Left renal cortex interstitium (tissue), 4 donors: ENCODE results near the gene LUC7L. TPM values are rescaled to one million over a fixed set of nuclear protein-coding genes. Genes with fewer than 3 reads are reported as not detected.
"Not testable (repeated sequence)": the region's sequence is repeated elsewhere in the genome, so short reads cannot be mapped to it uniquely, and the experiment has no call there.

Experiments
- DNase-seq, 4 donors: peaks; one replicate each; pipeline ENCODE4 v3.0.0-alpha.2; 2013; ENCODE audit warnings: low read depth in 4 of 4, low spot score in 2 of 4, missing footprints in 1 of 4
- polyA plus RNA-seq, 4 donors: library from polyadenylated mRNA; unstranded; fragments of 120-200 nt; gene quantifications; one replicate each; pipeline ENCODE4 v1.2.1, GENCODE V29; 2013; ENCODE audit not compliant: insufficient read length in 4 of 4

Gene LUC7L
- polyA plus RNA-seq, result 100 to 1,000 TPM in 3 of 4 donors, 10 to 100 TPM in 1; 98.9 to 185 (median 135) TPM

GRCh38 chr16:228852-229730, at the start of gene LUC7L:
TSS of gene LUC7L (minus strand) at chr16:229449. CDS start at chr16:229339, 110 bp downstream.
- peak; percentile 81 to 89 (median 86) for DNase-seq

GRCh38 chr16:278863-279366, 49.7 kb upstream of the LUC7L start:
- no peak for DNase-seq

GRCh38 chr16:276426-277077, 47.3 kb upstream of the LUC7L start:
- DNase-seq, result no peak

- no peak for DNase-seq
These were observed 46.6 kb upstream of the LUC7L start, which contains the start of gene RGS11 for GRCh38 chr16:275786-276232. TSS of gene RGS11 (minus strand) at chr16:275944. CDS start at chr16:275911, 33 bp downstream.

GRCh38 chr16:275041-275641, 45.9 kb upstream of the LUC7L start:
- no peak for DNase-seq

- no peak for DNase-seq
These were observed 44.5 kb upstream of the LUC7L start for GRCh38 chr16:273547-274421.

- no peak for DNase-seq
These were observed 43.6 kb upstream of the LUC7L start for GRCh38 chr16:272633-273546.

- no peak for DNase-seq
These were observed 41.4 kb upstream of the LUC7L start for GRCh38 chr16:270381-271255.

- no peak for DNase-seq
These were observed 40.0 kb upstream of the LUC7L start for GRCh38 chr16:269061-269796.

- no peak for DNase-seq
These were observed 39.1 kb upstream of the LUC7L start for GRCh38 chr16:268141-269053.

- DNase-seq, result not testable (repeated sequence)
These were observed 38.3 kb upstream of the LUC7L start for GRCh38 chr16:267562-267961.

- no peak for DNase-seq
These were observed 37.3 kb upstream of the LUC7L start for GRCh38 chr16:266258-267164.

GRCh38 chr16:265711-266110, 36.5 kb upstream of the LUC7L start:
- no peak for DNase-seq

- DNase-seq, result no peak
These were observed 35.8 kb upstream of the LUC7L start for GRCh38 chr16:265002-265529.

GRCh38 chr16:264440-264951, 35.2 kb upstream of the LUC7L start:
- DNase-seq, result no peak
